H7 (cell line): ENCODE results near the gene FAM24B. TPM values are rescaled to one million over a fixed set of nuclear protein-coding genes. Genes with fewer than 3 reads are reported as not detected.
"Not testable (repeated sequence)": the region's sequence is repeated elsewhere in the genome, so short reads cannot be mapped to it uniquely, and the experiment has no call there.

ENCODE experiments used
- DNase-seq: peaks from one replicate; pipeline ENCODE4 v3.0.0; 2012
- H3K27me3 ChIP-seq: 2 replicates; pipeline ENCODE4 v1.6.0; 2011; ENCODE audit warnings: mild to moderate bottlenecking, low read length; ENCODE audit not compliant: control insufficient read depth, insufficient read depth
- H3K36me3 ChIP-seq: replicated peaks from 2 replicates; pipeline ENCODE4 v1.5.1; 2011; ENCODE audit warnings: low read length; ENCODE audit not compliant: control insufficient read depth, insufficient read depth
- H3K4me3 ChIP-seq: 2 replicates; pipeline ENCODE4 v1.5.1; 2011; ENCODE audit warnings: low read depth, mild to moderate bottlenecking, control low read depth, low read length, moderate library complexity; ENCODE audit not compliant: insufficient read depth
- total RNA-seq: library from RNA; depleted of rRNA; stranded (reverse); fragments of >200 nt; shearing (Covaris generic); gene quantifications from 2 replicates; pipeline ENCODE4 v1.2.3, GENCODE V29; 2014; rRNA removed

Gene FAM24B, protein sequence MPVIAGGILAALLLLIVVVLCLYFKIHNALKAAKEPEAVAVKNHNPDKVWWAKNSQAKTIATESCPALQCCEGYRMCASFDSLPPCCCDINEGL
- 0.85 and 4.8 TPM in 2 replicates for total RNA-seq

DNA sequence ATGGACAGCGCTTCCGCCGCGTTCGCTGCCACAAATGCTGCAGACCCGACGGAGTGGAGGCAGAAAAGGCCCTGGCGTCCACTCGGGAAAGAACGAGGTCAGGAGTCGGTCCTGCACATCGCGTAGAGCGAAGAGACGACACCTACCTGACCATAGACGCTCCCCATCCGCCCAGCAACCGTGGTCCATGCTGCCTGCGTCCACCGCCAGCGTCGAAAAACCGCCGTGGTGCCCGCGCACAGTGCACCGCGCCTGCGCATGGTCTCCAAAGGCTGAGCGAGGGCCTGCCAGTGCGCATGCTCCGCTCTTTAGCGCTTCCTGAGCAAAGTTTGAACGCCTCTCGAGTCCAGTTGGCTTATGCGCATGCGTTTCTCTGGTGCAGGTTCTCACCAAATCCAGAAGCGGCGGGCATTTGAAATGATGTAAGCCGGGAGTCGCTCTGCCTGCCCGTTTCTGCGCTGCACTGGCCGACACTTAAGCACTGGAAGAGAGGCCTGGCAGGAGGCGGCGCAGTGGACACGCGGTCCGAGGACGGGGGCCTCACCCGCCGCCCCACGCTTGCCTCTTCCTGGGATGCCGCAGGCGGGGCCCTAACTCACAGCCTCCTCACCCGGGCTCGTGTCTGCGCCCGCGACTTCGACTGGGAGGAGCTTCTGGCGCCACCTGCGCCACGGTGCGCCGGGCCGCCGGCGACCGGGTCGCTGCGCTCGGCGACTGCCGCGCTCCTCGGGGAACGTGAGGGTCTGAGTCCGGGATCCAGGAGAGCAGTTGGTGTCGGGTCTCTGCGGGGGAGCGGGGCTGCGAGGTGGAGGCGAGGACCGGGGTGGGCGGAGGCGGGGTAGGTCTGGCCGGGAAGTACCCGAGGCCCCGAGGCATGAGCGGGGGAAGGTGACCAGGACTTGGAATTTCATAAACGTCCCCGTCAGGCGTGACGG is at the start of gene FAM24B:
Gene FAM24B (minus strand): TSS at position 243 of the 935 bp plus-strand sequence. CDS start 29,066 bp downstream, outside the sequence.
- Histone ChIP-seq H3K4me3 (peak within 1 kb of the TSS; percentile 41), H3K27me3 (peaks cover 15% of the 10 kb centered on the region), H3K36me3 (no peaks in the 10 kb centered on the region)
- peak; percentile 28 for DNase-seq

DNA sequence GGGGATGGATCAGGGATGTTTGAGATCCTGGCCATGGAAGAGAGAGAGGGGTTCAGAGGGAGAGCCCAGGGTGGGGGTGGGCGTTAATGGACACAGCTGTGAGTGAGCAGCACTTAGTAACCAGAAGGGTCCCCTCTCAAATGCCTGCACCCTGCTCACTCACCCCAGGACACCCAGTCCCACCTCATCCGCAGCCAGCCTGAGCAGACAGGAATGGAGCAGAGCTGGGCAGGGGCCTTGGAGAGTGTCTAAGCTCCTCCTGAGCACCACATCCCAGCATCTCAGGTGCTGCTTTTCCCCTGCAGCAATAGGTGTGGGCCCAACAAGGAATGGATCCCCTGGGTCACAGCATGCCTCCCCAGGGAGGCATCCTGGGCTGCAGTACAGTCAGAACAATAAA is 36.3 kb upstream of the FAM24B start:
- H3K4me3 ChIP-seq, result no peak overlapping the region
- no peaks in the 10 kb centered on the region for H3K36me3 ChIP-seq
- no peak for DNase-seq
- H3K27me3 ChIP-seq, result no peaks in the 10 kb centered on the region

DNA sequence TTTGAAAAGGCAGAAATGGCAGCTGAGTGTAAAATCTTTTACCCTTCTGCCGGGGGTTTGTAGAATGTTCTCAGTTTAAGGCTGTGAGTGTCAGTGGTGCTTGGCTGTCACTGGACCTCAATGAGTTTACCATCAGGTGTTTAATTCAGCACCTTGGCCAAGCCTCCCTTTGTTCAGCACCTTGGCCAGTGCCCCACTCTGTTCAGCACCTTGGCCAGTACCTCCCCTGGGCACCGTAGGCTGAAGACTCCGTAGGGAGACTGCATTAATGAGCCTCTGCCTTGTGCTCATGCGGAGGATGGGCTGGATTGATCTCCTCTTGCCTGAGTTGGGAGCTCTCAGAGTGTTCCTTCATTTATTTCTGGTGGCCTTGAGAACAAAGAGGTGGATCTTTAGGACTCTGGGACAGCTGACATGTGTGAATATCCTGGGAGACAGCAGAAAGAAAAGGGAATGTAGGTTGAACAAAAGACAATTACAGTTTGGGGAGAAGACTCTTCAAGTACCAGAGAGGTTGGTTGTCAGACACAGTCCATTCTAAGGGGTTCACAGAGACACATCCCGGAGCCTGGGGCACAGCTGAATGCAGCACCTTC is 32.6 kb upstream of the FAM24B start:
- H3K4me3 ChIP-seq, result no peak overlapping the region
- no peaks in the 10 kb centered on the region for H3K36me3 ChIP-seq
- no peaks in the 10 kb centered on the region for H3K27me3 ChIP-seq
- DNase-seq, result peak; percentile 73

DNA sequence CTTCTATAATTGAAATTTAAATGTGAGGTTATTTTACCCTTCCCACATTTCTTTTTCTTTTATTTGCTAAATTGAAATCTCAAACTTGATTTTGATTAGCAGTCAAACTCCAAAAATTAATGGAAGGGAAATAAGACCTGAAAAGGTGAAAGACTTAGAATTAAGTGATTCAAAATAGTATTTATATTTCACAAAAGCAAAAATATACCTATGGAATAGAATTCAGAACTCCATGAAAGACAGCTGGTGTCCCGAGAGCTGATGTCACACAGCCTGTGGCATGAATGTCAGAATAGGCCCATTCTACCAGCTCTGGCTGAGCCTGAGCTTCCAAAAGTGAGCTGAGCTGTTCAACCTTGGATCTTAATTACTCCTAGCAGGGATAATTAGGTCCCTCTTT is 30.9 kb upstream of the FAM24B start, which contains the start of gene FAM24A:
Gene FAM24A (plus strand): TSS at position 301 of the 400 bp plus-strand sequence. CDS start 1,025 bp downstream, outside the sequence.
- no peak for DNase-seq
- H3K27me3 ChIP-seq, result no peaks in the 10 kb centered on the region
- H3K36me3 ChIP-seq, result no peaks in the 10 kb centered on the region
- no peak within 1 kb of the TSS for H3K4me3 ChIP-seq

DNA sequence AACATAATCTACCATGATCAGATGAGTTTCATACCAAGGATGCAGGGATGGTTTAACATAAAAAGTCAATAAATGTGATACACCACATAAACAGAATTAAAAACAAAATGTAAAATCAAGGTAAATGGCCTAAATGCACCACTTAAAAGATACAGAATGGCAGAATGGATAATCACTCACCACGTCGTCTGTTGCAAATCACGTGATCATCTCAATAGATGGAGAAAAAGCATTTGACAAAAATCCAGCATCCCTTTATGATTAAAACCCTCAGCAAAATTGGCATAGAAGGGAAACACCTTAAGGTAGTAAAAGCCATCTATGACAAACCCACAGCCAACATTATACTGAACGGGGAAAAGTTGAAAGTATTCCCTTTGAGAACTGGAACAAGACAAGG is 24.5 kb upstream of the FAM24B start:
- not testable (repeated sequence) for H3K4me3 ChIP-seq, H3K36me3 ChIP-seq, H3K27me3 ChIP-seq, DNase-seq

DNA sequence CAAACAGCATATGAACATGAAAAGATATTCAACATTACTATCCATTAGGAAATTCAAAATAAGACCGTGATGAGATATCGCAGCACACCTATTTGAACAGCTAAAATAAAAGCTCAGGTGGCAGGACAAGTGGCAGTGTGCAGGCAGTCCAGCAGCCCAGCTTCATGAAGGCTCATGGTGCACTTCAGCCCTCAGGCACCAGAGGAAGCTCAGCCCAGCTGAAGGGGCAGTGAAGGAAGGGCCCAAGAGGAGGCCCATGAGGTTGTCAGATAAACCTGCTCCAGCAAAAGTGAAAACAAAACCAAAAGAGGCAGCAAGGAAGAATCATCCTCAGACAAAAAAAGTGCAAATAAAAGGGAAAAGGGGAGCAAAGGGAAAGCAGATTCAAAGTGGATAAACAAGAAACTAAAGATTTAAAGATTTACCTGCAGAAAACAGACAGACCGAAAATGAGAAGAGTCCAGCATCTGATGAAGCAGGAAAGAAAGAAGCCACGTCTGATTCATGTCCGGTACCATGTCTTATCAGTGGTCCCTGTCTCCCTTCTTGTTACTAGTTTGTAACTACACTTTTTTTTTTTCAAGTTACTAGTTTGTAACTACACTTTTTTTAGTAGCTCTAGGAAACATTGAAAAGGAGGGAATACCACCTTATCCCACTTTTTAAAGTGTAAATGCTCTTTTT is 15.0 kb upstream of the FAM24B start:
- no peaks in the 10 kb centered on the region for H3K36me3 ChIP-seq
- H3K27me3 ChIP-seq, result no peaks in the 10 kb centered on the region
- DNase-seq, result no peak
- no peak overlapping the region for H3K4me3 ChIP-seq

DNA sequence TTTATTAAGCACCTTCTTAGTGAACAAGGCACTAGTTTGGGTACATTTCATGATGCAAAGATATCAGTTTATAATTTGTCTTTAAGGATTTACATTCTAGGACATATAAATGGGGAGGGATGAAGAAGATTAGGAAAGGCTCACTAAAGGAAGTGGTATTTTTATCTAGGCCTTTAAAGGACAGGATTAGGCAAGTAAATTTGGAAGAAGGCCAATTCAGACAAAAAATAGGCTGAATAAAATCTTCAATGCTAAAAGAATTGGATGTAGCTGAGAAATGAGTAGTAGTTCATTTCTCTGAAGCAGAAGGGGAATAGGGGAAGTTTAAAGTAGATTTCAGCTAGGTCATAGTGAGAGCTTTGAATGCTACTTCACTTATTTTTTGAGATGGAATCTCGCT is 4.8 kb upstream of the FAM24B start:
- H3K36me3 ChIP-seq, result no peaks in the 10 kb centered on the region
- peaks cover 13% of the 10 kb centered on the region for H3K27me3 ChIP-seq
- no peak overlapping the region for H3K4me3 ChIP-seq
- no peak for DNase-seq

DNA sequence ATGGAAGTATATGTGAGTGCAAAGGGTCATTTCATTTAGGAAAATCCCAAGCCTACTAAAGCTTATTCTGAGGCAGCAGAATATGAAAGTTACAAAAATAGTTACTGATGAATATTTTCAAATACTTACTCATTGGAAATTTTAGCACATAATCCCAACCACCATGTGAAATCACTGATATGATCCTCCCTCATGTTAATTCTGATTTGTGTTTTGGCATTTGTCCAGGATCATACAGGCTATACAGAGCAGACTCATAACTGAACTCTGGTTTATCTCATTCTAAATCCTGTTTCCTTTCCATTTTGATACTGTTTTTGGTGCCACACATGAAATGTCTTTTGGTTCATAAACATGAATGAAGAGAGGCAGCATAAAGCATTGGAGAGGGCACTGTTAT is 3.4 kb upstream of the FAM24B start:
- H3K27me3 ChIP-seq, result peaks cover 15% of the 10 kb centered on the region
- no peak for DNase-seq
- H3K4me3 ChIP-seq, result no peak overlapping the region
- no peaks in the 10 kb centered on the region for H3K36me3 ChIP-seq

DNA sequence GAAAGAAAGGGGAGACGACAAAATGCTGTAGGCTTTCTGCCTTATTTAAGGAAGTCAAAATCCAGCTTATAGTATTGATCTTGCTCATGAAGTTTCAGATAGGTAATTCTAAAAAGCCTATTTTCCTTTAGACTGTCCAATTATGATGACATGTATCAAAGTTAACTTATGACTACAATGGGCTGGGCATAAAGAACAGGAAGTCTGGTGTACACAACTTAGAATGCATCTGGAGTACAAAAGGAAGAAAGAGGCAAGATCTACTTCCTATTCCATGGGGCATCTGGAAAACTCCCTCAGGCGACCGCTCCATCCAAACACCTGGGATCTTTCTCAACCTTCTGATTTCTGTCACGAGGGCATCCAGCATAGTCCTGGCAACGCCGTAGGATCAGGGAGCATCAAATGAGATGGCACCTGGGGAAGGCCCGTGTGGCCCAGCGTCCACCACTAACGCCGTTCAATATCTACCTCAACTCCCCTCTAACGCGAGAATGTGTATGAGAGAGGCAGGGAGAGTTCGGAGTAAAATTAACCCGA is 512 bp downstream of the FAM24B start:
- no peaks in the 10 kb centered on the region for H3K36me3 ChIP-seq
- H3K27me3 ChIP-seq, result peaks cover 15% of the 10 kb centered on the region
- DNase-seq, result no peak
- peak overlapping the region; percentile 41 for H3K4me3 ChIP-seq

DNA sequence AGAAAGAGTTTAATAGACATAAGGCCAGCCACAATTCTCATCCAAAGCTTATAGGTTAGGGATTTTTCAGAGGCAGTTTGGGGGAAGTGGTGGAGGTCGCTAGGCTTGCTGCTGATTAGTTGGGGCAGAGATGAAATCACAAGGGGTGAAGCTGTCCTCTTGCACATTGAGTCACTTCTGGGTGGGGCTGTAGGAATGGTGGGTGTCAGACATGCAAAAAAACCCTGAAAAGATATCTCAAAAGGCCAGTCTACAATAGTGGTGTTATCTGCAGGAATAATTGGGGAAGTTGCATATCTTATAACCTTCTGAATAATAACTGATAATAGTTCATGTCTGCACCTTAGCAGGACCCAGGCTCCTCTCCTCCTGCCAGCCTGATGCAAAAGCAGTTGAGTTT is 2.1 kb downstream of the FAM24B start:
- no peaks in the 10 kb centered on the region for H3K36me3 ChIP-seq
- H3K27me3 ChIP-seq, result peaks cover 15% of the 10 kb centered on the region
- H3K4me3 ChIP-seq, result no peak overlapping the region
- DNase-seq, result no peak

DNA sequence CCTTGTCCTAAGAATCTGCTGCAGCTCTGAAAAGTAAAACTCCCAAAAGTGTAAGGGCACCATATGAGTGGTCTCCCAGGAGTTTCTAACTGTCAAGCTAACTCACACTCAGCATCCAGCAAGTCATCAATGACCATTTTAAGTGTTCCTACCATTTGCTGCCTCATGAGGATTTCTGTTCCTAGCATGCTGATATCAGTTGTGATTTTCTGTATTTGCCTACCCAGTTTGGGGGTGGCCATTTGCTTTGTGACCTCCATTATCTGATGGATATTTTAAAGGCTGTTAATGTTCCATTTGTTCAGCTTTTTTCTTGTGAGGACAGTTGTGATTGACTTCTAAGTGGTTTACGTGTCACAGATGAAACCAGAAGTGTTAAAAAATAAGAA is 2.9 kb downstream of the FAM24B start:
- no peak for DNase-seq
- Histone ChIP-seq H3K27me3 (peaks cover 15% of the 10 kb centered on the region), H3K36me3 (no peaks in the 10 kb centered on the region), H3K4me3 (no peak overlapping the region)

DNA sequence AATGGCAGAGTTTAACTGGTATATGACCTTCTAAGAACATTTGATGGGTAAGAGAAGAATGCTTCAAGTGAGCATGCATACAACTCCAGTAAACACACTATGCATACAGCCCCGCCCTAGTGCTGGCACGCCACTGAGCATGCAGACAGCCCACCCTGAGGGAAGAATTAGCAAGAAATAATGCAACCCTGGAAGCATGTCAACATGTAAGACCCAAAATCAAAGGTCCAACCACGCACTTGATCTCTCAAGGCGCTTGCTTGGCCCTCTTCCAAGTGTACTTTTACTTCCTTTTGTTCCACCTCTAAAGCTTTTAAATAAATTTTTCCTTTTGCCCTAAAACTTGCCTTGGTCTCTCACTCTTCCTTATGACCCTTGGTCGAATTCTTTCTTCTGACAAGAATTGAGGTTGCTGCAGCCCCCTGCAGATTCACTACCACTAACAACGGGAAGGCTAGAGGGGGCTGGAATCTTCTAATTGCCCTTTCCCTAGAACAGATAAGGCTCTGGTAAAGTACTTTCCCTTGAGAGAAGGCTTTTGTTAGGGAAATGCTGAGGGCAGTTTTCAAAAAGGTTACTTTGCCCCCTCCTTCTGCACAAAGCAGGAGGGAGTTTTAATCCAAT is 3.4 kb downstream of the FAM24B start:
- peaks cover 14% of the 10 kb centered on the region for H3K27me3 ChIP-seq
- DNase-seq, result peak; percentile 59
- H3K4me3 ChIP-seq, result no peak overlapping the region

DNA sequence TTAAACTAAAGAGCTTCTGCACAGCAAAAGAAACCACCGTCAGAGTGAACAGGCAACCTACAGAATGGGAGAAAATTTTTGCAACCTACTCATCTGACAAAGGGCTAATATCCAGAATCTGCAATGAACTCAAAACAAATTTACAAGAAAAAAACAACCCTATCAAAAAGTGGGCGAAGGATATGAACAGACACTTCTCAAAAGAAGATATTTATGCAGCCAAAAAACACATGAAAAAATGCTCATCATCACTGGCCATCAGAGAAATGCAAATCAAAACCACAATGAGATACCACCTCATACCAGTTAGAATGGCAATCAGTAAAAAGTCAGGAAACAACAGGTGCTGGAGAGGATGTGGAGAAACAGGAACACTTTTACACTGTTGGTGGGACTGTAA is 7.4 kb downstream of the FAM24B start:
- H3K27me3 ChIP-seq, H3K36me3 ChIP-seq, DNase-seq, H3K4me3 ChIP-seq: not testable (repeated sequence)

More for the DNA sequence above, 3.4 kb downstream of the FAM24B start:
- H3K36me3 ChIP-seq, result no peaks in the 10 kb centered on the region

DNA sequence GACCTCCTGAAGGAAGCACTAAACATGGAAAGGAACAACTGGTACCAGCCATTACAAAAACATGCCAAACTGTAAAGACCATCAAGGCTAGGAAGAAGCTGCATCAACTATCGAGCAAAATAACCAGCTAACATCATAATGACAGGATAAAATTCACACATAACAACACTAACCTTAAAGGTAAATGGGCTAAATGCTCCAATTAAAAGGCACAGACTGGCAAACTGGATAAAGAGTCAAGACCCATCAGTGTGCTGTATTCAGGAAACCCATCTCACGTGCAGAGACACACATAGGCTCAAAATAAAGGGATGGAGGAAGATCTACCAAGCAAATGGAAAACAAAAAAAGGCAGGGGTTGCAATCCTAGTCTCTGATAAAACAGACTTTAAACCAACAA is 10.6 kb downstream of the FAM24B start:
- DNase-seq, H3K4me3 ChIP-seq, H3K27me3 ChIP-seq, H3K36me3 ChIP-seq: not testable (repeated sequence)
